HFFc6 (cell line): ENCODE measurements around the gene NDE1. TPM values are rescaled to one million over a fixed set of nuclear protein-coding genes. Genes with fewer than 3 reads are reported as not detected.
"Not testable (repeated sequence)": the region's sequence is repeated elsewhere in the genome, so short reads cannot be mapped to it uniquely, and the experiment has no call there.

Source experiments
- DNase-seq: peaks from one replicate; pipeline ENCODE4 v3.0.0-alpha.2; 2018
- H3K27ac Mint-ChIP-seq: 2 replicates; pipeline ENCODE4 v1.8.0; 2020; ENCODE audit warnings: mild to moderate bottlenecking, mixed read lengths
- H3K27me3 Mint-ChIP-seq: 2 replicates; pipeline ENCODE4 v1.8.0; 2021; ENCODE audit warnings: mild to moderate bottlenecking, moderate library complexity, mixed read lengths; ENCODE audit not compliant: insufficient read depth
- H3K36me3 Mint-ChIP-seq: 2 replicates; pipeline ENCODE4 v1.8.0; 2021; ENCODE audit warnings: low read depth, mixed read lengths
- H3K4me1 Mint-ChIP-seq: 2 replicates; pipeline ENCODE4 v1.8.0; 2020; ENCODE audit warnings: low read depth, mixed read lengths
- H3K4me3 Mint-ChIP-seq: 2 replicates; pipeline ENCODE4 v1.8.0; 2020; ENCODE audit warnings: mild to moderate bottlenecking, moderate library complexity, mixed read lengths
- H3K9me3 Mint-ChIP-seq: 2 replicates; pipeline ENCODE4 v1.8.0; 2020; ENCODE audit warnings: mild to moderate bottlenecking, mixed read lengths
- CTCF ChIP-seq: fragments of 200-600 bp; sonication (generic); IDR thresholded peaks from 2 replicates; pipeline ENCODE4 v1.5.0; 2021; ENCODE audit warnings: antibody characterized with exemption, mild to moderate bottlenecking
- total RNA-seq, 6 experiments: library from RNA; stranded (reverse); fragmentation: NEBNext Ultra II Directional; extraction: Animal tissue kit (Norgen Biotek cat#: 25700); gene quantifications; 2 replicates in 1 of 6; 3 replicates in 5 of 6; pipeline ENCODE4 v1.2.3, GENCODE V29; 2021

The NDE1 gene
- total RNA-seq, 6 experiments from 2014 or later, result 40.6 to 61.0 (median 58.2) TPM

GRCh38 chr16:15671530-15672117, 21.6 kb downstream of the NDE1 start:
- peaks cover 2% of the 10 kb centered on the region; the same call in 1 of the 2 replicates for H3K27me3 Mint-ChIP-seq
- no peak overlapping the region for H3K4me3 Mint-ChIP-seq
- H3K36me3 Mint-ChIP-seq, result peaks cover 25% of the 10 kb centered on the region
- no peaks in the 10 kb centered on the region for H3K9me3 Mint-ChIP-seq
- peak overlapping the region; percentile 96 for H3K27ac Mint-ChIP-seq
- peaks cover 34% of the 10 kb centered on the region for H3K4me1 Mint-ChIP-seq
- no peak for DNase-seq
- no peak for TF ChIP-seq CTCF

- not testable (repeated sequence) for H3K9me3 Mint-ChIP-seq
Observed at GRCh38 chr16:15672127-15672513, 22.1 kb downstream of the NDE1 start.

GRCh38 chr16:15672514-15673167, 22.6 kb downstream of the NDE1 start:
- Mint-ChIP-seq H3K9me3 (no peaks in the 10 kb centered on the region), H3K4me3 (peak overlapping the region; percentile 62), H3K27me3 (peaks cover 3% of the 10 kb centered on the region), H3K36me3 (peaks cover 23% of the 10 kb centered on the region), H3K4me1 (peaks cover 34% of the 10 kb centered on the region), H3K27ac (peak overlapping the region; percentile 96)
- peak; percentile 97 for DNase-seq
- no peak for TF ChIP-seq CTCF

More at GRCh38 chr16:15672127-15672513, 22.1 kb downstream of the NDE1 start:
- Mint-ChIP-seq H3K4me1 (peaks cover 34% of the 10 kb centered on the region), H3K27ac (peak overlapping the region; percentile 96), H3K36me3 (peaks cover 25% of the 10 kb centered on the region), H3K4me3 (peak overlapping the region; percentile 62; the same call in 1 of the 2 replicates)
- not testable (repeated sequence) for H3K27me3 Mint-ChIP-seq, DNase-seq

GRCh38 chr16:15674571-15674970, 24.5 kb downstream of the NDE1 start:
- TF ChIP-seq CTCF, result no peak
- Mint-ChIP-seq H3K4me1 (peaks cover 34% of the 10 kb centered on the region), H3K36me3 (peaks cover 28% of the 10 kb centered on the region), H3K4me3 (no peak overlapping the region), H3K27me3 (peaks cover 2% of the 10 kb centered on the region), H3K27ac (peak overlapping the region; percentile 96), H3K9me3 (no peaks in the 10 kb centered on the region)
- no peak for DNase-seq

- H3K27me3 Mint-ChIP-seq, result peaks cover 5% of the 10 kb centered on the region
- no peaks in the 10 kb centered on the region for H3K9me3 Mint-ChIP-seq
- peaks cover 15% of the 10 kb centered on the region; the same call in 1 of the 2 replicates for H3K36me3 Mint-ChIP-seq
- H3K27ac Mint-ChIP-seq, result no peak overlapping the region
- TF ChIP-seq CTCF, result no peak
- no peak overlapping the region for H3K4me3 Mint-ChIP-seq
- no peak for DNase-seq
- peaks cover 26% of the 10 kb centered on the region for H3K4me1 Mint-ChIP-seq
Observed at GRCh38 chr16:15676506-15676905, 26.5 kb downstream of the NDE1 start.

GRCh38 chr16:15677447-15677846, 27.4 kb downstream of the NDE1 start:
- peaks cover 24% of the 10 kb centered on the region for H3K4me1 Mint-ChIP-seq
- DNase-seq, result no peak
- peaks cover 13% of the 10 kb centered on the region; the same call in 1 of the 2 replicates for H3K36me3 Mint-ChIP-seq
- H3K27ac Mint-ChIP-seq, result no peak overlapping the region
- TF ChIP-seq CTCF, result no peak
- H3K4me3 Mint-ChIP-seq, result no peak overlapping the region
- no peaks in the 10 kb centered on the region for H3K9me3 Mint-ChIP-seq
- peaks cover 5% of the 10 kb centered on the region for H3K27me3 Mint-ChIP-seq
